HG02588 (cell line): ENCODE data around the gene HMX1.

Source experiments
- ATAC-seq: cut with Tn5 transposase; IDR thresholded peaks from one replicate; pipeline ENCODE4 v1.9.1; 2021; ENCODE audit warnings: mild to moderate bottlenecking, moderate library complexity; ENCODE audit not compliant: unreplicated experiment

HMX1 gene

GRCh38 chr4:8869002-8869897, 2.4 kb downstream of the HMX1 start:
- no peak for ATAC-seq

GRCh38 chr4:8868321-8869001, 3.2 kb downstream of the HMX1 start:
- no peak for ATAC-seq

GRCh38 chr4:8867624-8868320, 3.9 kb downstream of the HMX1 start:
- no peak for ATAC-seq

GRCh38 chr4:8866828-8867623, 4.6 kb downstream of the HMX1 start:
- no peak for ATAC-seq

GRCh38 chr4:8866421-8866820, 5.2 kb downstream of the HMX1 start:
- no peak for ATAC-seq

- ATAC-seq = no peak
These were observed 5.8 kb downstream of the HMX1 start for GRCh38 chr4:8865681-8866310.

GRCh38 chr4:8864912-8865680, 6.5 kb downstream of the HMX1 start:
- ATAC-seq = no peak

GRCh38 chr4:8863686-8864682, 7.7 kb downstream of the HMX1 start:
- ATAC-seq = no peak

GRCh38 chr4:8862800-8863685, 8.6 kb downstream of the HMX1 start:
- no peak for ATAC-seq

- no peak for ATAC-seq
These were observed 9.3 kb downstream of the HMX1 start for GRCh38 chr4:8862334-8862733.

- ATAC-seq = no peak
These were observed 9.9 kb downstream of the HMX1 start for GRCh38 chr4:8861576-8862295.

DNA sequence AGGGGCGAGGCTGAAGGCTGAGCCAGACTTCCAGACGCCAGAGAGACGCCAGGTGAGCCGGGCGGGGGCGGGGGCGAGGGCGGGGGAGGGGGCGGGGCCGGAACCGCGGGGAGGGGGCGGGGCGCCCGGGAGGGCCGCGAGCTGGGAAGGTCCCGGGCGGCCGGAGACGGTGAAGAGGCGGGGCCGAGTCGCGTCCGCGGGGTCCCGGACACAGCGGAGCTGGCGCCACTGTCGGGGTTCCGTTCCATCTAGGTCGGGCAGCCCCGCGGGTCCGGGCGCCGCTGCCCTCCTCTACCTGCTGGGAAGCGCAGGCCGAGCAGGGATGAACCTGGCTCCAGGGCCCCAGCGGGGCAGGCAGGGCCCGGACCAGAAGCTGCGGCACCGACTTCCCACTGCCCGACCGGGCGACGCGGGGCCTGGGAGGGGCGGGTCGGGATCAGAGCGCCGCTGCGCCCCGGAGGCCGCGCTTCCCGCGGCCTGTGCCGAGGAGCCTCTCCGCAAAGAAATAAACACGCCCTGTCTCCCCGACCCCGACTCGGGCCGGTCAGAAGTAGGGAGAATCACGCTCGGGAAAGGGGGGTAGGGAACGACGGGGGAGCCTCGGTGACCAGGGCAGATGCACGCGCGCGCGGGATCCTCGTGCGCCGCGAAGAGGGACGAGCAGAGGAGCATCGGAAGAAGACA, 10.6 kb downstream of the HMX1 start:
- ATAC-seq = no peak

DNA sequence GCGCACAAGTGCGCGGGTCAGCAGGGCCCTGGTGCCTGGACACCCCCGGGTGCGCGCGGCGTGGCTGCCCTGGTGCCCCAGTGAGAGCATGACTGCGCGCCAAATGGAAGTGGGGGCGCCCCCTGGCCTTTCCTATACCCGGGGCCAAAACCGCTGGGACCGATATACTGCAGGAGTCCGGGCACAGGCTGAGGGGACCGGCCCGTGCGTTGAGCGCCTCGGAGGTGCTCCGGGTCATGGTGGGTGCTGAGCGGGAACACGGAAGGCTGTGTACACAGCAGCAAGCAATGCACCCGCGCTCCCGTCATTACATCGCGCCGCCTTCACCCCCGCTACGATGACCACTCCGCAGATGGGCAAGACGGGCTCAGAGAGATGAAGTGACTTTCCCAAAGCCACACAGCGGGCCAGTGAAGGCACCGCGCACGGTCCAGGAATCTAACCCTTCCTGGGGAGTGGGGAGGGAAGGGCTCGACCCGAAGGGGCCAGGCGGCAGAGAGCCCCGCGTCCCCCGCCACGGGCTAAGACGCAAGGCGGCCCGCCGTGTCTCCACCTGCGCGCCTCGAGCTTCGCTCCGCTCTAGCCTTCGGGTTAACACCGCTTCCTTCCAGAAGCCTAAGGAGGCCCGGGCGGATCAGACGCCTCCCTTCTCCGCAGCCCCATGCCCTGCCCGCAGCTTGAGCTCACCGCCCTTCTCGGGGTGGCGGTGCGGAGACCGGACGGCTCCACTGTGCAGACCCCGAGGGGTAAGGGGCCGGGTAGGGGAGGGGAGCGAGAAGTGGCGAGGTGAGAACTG, 11.3 kb downstream of the HMX1 start:
- ATAC-seq = no peak

- ATAC-seq = no peak
These were observed 12.0 kb downstream of the HMX1 start for GRCh38 chr4:8859550-8860095.

DNA sequence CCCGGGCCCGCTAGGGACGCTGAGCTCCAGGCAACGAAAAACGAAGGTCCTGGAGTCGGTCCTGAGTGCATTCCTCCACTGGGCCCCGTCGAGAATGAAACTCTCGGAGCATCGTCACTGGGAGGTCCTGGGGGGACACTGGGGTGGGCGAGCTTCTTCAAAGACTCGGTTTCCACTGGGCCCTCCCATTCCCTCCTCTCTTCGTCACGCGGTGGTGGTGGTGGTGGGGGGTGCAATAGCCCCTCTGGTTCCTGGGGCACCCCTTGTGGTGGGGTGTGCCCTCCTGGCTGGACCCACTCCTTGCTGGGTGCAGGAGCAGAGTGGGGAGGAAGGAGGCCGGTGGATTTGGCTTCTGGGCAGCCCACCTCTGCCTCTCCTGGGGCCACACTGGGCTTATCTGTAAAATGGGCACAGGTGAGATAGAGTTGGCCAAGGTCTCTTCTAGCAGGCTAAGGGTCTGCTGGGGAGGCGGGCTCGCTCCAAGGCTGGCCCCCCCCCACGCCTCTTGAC, 12.9 kb downstream of the HMX1 start:
- no peak for ATAC-seq
